Midbrain (tissue), 1 donor: ENCODE results near the gene MCRIP1.
"Not testable (repeated sequence)": the region's sequence is repeated elsewhere in the genome, so short reads cannot be mapped to it uniquely, and the experiment has no call there.

Experiments used
- DNase-seq: peaks from one replicate; lab custom pipeline; 2025; lab: John Stamatoyannopoulos, UW

Gene MCRIP1

DNA sequence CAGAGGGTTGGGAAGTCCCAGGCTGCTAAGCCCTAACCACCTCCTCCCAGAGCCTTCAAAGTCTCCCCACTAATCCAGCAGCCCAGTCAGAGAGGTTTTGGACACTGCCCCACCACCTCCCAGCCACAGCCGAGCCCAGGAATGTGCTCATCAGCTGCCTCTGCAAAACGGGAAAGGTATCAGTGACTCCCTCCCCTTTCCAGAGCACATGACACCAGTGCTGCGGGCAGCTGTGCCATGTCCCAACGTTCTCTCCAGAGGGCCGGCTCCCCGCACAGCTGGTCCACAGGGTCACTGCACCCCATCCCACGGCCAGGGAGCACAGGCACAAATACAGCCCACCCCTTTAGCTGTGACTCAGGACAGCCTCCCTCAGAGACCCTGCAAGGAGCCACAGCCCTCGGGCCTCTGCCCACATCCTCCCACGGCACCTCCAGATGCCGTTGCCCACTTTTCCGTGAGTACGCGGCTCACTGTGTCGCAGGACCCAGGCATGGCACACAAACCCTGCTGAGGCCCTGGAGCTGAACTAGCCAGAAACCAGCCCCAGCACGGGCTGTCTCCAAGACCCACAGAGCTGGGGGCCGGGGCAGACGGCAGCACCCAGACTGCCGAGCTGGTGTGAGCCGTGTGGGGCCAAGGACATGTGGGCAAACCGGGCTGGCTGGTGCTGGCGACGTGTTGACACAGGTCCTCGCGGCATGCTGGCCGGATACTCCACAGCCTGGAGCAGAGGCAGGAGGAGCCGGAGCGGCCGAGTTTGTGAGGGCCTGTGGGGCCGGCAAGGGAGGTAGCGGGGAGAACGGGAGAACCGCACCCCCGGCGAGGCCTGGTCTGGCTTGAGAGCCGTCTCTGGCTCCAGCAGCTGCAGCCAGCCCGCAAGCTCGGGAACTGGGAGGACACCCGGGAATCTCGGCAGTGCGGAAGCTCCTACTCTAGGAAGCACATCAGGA is 8.0 kb upstream of the MCRIP1 start:
- DNase-seq: no peak

DNA sequence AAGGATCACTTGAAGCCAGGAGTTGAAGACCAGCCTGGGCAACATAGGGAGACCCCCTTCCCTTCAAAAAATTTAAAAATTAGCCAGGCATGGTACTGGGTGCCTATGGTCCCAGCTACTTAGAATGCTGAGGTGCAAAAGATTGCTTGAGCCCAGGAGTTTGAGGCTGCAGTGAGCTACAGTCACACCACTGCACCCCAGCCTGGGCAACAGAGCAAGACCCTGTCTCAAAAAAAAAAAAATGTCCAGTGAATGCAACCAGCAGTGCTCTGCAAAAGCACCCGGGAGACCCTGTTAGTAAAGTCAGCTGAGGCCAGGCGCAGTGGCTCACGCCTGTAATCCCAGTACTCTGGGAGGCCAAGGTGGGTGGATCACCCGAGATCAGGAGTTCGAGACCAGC is 7.0 kb upstream of the MCRIP1 start:
- DNase-seq: not testable (repeated sequence)

DNA sequence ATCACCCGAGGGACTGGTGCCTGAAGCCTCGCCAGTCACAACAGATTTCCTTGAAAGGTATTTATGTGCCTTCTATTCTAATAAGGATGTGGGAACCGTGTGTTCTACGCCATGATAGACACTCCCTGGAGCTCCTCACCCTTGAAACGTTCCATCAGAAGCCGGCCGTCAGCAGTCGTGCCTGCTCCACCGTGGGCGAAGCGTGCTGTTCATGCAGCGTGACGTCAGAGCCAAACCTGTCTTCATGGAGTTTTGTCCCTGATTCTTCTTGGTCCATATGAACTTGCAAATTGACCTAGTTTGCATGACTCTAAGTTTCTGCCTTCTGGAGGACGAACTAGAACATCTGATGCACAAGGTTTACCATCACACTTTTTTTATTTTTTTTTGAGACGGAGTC is 6.2 kb upstream of the MCRIP1 start:
- DNase-seq: no peak

DNA sequence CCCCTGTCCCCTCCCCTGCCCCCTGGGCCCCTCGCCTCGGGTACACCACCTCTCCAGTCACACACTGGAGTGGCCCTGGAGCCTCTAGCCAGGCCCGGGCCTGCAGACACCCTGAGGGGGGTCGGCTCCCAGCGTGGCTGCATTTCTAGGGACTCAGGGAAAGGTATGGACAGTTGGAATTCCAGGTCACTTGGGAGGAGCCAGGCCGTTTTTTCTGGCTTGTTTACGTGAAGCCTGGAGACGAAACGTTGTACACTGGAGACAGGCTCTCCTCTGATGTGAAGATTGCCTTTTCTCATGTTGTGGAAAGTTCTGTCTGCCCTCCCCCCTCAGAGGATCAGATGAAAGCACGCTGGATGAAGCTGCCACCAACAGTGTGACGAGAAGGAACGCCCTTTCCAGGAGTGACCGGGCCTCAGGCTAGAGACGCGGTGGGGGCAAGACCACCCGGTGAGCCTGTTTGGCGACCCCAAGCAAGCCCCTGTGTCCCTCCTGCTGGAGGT is 5.7 kb upstream of the MCRIP1 start:
- no peak for DNase-seq

- no peak for DNase-seq
Observed at GRCh38 chr17:81837641-81838040, 4.5 kb upstream of the MCRIP1 start.

GRCh38 chr17:81834831-81835267 is 1.8 kb upstream of the MCRIP1 start, which contains the start of gene PPP1R27:
TSS of gene PPP1R27 (minus strand) at chr17:81835050. CDS start at chr17:81834953, 97 bp downstream.
- no peak for DNase-seq

- no peak for DNase-seq
Observed at GRCh38 chr17:81833921-81834830, 1.1 kb upstream of the MCRIP1 start.

DNA sequence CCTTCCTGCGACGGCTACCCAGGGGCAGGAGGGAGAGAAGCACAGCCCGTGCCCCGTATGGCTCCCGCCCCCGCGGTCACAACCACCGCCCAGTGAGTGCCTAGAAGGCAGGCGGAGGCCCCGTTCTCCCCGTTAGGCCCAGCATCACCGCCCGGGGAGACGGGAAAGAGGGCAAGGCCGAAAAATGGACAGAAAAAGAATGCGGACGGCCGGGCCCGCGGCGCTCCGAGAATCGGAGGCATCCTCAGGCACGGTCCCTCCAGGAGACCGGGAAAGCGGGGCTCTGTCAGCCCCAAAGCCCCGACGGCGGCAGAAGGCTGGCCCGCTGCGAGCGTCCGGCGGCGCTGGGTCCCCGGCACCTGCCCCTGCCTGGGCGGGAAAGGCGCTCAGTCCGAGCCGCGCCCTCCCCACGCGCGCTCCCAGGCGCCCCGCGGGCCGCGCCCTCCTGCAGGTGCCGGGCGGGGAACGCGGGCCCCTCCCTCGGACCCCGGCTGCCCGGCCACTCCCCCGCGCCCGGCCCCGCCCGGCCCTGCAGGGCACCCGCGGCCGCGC is 407 bp downstream of the MCRIP1 start:
- DNase-seq: no peak

DNA sequence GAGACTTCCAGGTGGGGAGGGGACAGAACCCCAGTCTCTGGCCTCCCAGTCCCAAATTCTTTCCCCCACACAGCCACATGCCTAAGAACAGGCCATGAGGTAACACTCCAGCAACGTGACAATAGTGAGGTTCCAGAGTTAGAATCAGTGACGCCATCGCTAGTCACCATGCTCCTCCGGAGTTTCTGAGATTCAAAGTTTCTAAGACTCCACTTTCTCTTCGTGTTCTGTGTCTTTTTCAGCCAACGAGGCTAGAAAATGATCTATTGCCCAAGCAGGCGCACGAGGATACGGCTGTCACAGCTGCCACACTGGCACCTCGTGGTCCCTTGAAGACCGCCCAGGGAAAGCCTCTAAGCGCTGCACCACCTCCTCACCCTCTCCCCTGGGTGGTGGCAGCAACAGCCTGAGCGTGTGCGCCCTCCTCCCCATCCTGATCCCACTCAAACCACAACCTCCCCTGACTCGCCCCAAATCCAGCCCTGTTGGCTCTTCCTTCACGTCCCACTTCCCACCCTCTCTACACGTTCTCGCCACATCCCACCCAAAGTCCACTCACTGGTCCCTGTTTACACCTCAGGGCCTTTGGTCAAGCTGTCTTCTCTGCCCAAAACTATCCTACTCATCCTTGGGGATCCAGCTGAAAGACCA is 1.0 kb downstream of the MCRIP1 start:
- no peak for DNase-seq

DNA sequence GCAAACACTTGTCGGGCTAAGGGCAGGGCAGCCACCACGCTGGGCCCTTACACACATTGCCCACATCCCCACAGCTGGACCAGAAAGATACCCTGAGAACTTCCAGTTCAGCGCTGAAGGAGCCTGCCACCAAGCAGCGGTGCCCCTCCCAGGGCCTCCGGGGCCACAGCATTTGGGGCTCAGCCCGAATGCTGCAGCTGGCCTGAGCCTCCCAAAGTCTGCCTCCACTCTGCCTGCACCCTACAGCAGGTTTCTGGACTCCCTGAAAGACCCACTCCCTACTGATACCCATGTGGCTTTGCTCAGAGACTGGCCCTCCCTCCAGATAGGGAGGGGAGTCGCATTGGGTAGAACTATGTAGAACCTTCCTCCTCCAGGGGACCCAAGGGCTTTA is 1.5 kb downstream of the MCRIP1 start:
- no peak for DNase-seq

DNA sequence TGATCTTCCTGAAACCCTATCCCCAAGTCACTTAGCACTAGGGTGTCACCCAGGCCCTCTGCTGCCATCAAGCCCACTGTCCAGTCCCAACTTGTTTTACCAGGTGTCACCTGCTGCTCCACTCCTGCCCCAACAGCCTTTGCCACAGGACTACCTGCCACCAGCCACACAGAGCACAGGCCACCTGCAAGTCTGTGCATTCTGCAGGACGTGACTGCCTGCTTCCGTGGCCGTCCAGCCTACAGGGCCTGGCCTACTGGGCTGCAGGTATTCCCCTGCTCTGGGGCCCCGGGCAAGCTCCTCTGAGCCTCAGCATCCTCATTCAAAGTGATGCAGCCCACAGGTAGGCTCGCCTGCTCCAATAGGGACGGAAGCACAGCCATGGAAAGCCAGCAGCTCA is 3.2 kb downstream of the MCRIP1 start:
- DNase-seq: no peak

DNA sequence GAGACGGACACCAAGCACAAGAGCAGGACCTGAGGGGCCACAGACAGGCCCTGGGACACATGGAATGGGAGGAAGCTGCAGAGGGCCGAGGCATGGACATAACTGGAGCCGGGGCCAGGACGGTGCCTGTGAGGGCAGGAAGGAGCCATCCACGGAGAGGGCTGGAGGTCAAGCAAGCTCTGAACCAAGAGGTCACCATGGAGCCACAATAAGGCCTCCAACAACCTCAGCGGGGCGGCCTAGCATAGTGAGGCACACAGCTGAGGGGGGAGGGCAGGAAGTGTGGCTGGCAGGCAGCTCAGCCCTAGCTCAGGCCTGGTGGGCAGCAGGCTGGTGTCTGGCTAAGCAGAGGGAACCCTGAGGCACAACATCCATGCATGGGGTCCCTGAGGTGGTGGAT is 4.4 kb downstream of the MCRIP1 start:
- DNase-seq: no peak

GRCh38 chr17:81825841-81826466 is 7.1 kb downstream of the MCRIP1 start:
- DNase-seq: no peak

DNA sequence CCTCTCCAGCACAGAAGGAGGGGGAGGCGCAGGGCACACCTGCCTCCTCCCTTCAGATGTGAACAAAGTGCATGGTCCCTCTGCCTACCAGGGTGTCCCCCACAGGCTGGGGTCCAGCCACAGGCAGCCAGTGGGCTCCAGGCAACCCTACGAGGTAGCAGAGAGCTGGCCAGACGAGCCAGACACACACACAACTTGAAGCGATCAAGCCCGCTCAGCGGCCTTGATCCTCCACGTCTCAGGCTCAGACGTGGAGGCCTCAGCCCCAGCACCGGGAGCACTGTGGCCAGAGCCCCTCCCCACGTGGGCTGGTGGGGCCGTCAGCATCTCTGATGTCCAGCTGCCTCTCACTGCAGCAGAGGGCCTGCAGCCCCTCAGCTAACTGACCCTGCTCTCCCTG is 8.5 kb downstream of the MCRIP1 start:
- no peak for DNase-seq

DNA sequence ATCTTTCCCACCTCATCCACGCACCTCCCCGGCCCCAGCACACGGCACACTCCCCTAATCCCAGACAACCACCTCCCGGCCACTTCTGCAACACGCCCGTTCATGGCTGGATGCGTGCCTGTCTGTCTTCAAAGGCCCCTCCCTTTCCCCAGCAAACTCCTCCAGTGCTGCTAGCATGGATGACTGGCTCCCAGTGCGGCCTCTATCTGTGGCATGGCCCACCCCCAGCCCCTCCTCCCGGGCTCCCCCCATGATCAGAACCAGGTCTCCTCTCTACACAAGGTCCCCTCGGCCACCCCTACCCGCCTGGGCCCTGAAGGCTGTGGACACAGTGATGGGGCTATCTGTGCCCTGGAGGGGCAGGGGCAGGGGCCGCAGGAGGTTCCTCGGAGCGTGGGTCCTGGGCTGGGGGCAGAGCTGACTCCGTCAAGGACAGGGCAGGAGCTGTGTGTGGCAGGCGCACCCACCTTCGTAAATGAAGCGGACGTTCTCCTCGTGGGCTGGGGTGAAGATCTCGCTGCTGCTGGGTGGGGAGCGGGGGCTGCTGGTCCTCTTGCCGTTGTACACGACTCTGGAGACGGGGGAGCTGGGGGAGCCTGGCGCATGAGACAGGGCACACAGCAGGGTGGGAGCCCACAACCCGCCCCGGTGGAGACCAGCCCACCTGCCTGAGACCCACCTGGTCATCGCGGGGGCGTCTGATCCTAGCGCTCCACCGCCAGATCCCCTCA is 9.1 kb downstream of the MCRIP1 start:
- DNase-seq: no peak

- no peak for DNase-seq
Observed at GRCh38 chr17:81822996-81823819, 9.9 kb downstream of the MCRIP1 start.

GRCh38 chr17:81822312-81822637 is 10.8 kb downstream of the MCRIP1 start:
- no peak for DNase-seq

DNA sequence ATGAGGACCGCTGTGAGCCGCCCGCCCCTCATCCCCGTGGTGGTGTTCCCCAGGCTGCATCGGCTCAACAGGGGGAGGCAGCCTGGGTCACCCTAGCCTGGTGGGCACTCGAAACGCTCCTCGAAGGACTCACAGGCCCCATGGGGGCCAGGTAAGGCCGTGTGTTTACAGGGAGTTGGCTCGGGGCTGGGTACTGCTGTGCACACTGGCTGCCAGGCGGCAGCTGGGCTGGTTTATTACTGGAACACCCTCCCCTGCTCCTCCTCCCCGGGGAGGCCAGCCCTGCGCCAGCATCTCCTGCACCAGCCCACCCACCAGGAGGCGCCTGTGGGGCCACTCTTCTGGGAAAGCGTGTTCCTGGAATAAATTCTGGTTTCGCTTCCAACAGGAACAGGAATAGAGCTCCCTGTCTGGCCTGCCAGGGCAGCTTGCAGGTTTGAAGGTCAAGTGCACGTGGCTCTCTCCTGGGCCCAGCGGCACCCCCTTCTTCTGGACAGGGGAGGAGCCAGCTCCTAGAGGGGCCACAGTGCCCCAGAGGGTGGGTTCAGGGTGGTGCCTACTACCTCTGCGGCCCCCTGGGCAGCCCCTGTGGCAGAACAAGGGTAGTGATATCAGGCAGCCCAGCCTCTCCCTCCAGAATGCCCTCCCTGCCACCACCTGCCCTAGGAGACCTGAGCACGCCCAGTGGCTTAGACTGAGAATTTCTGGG is 11.3 kb downstream of the MCRIP1 start:
- DNase-seq: peak; percentile 38

- DNase-seq: no peak
Observed at GRCh38 chr17:81821147-81821546, 11.9 kb downstream of the MCRIP1 start.
